SJCRH30 (cell line): Measurements from ENCODE around the gene SLC25A45. TPM values are rescaled to one million over a fixed set of nuclear protein-coding genes. Genes with fewer than 3 reads are reported as not detected.

Experiments
- DNase-seq, 2 experiments: peaks; one replicate each; pipeline ENCODE4 v3.0.0-alpha.2; 2015 to 2020
- H3K27ac ChIP-seq: fragments of 250-450 bp; sonication (Bioruptor Pico); 2 replicates; pipeline ENCODE4 v1.5.1; 2020; ENCODE audit warnings: mild to moderate bottlenecking, moderate library complexity
- H3K27me3 ChIP-seq: fragments of 250-450 bp; sonication (Bioruptor Pico); 2 replicates; pipeline ENCODE4 v1.5.1; 2020; ENCODE audit warnings: mild to moderate bottlenecking, moderate library complexity
- H3K36me3 ChIP-seq: fragments of 250-450 bp; sonication (Bioruptor Pico); 2 replicates; pipeline ENCODE4 v1.5.1; 2020; ENCODE audit warnings: mild to moderate bottlenecking, moderate library complexity
- H3K4me1 ChIP-seq: fragments of 250-450 bp; sonication (Bioruptor Pico); 2 replicates; pipeline ENCODE4 v1.5.1; 2020; ENCODE audit warnings: mild to moderate bottlenecking, moderate library complexity
- H3K4me3 ChIP-seq: fragments of 250-450 bp; sonication (Bioruptor Pico); 2 replicates; pipeline ENCODE4 v1.5.1; 2020; ENCODE audit warnings: mild to moderate bottlenecking, moderate library complexity
- H3K9me3 ChIP-seq: fragments of 250-450 bp; sonication (Bioruptor Pico); replicated peaks from 2 replicates; pipeline ENCODE4 v1.5.1; 2020; ENCODE audit warnings: mild to moderate bottlenecking, moderate library complexity
- total RNA-seq: library from RNA; depleted of rRNA; stranded (reverse); fragments of >200 nt; shearing (Covaris generic); gene quantifications from 2 replicates; pipeline ENCODE4 v1.2.3, GENCODE V29; 2014

Gene SLC25A45
- total RNA-seq, 1 experiment from 2014 or later, result 1.1 TPM

- Histone ChIP-seq H3K4me1 (peaks cover 18% of the 10 kb centered on the region), H3K27ac (peak overlapping the region; percentile 62), H3K27me3 (no peaks in the 10 kb centered on the region), H3K4me3 (peak overlapping the region; percentile 34), H3K9me3 (no peaks in the 10 kb centered on the region), H3K36me3 (no peaks in the 10 kb centered on the region)
- peak; percentile 39 to 51 for DNase-seq
These were observed 7.9 kb upstream of the SLC25A45 start for GRCh38 chr11:65390099-65390941.

DNA sequence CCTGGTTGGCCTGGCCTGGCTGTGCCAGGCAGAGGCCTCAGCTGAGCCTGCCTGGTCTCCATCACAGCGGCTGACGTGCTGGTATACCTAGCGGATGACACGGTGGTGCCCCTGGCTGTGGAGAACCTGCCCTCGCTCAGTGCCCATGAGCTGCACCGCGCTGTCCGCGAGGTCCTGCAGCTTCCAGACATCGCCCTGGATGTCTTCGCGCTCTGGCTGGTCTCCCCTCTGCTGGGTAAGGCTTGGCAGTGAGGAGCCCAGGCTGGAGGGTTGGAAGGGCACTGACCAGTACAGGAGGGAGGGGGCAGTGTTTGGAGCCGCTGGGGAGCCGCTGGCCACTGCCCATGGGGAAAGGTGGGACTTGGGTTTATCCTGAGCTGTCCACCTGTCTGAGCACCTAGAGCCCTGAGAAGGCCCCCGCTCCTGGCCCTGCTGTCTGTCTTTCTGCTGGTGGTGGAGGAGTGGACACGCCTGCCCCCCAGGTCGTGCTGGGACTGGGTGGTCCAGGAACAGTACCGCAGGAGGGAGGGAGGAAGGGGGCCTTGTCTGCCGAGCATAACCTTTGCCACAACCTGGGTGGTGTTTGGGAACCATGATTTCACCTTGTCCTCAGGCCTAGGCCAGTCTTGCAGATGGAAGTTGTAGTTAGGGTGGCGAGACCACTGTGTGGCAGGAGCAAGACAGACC is 7.0 kb upstream of the SLC25A45 start:
- Histone ChIP-seq H3K27ac (no peak overlapping the region), H3K27me3 (no peaks in the 10 kb centered on the region), H3K4me1 (peaks cover 18% of the 10 kb centered on the region), H3K36me3 (no peaks in the 10 kb centered on the region), H3K4me3 (no peak overlapping the region), H3K9me3 (no peaks in the 10 kb centered on the region)
- DNase-seq, result no peak

GRCh38 chr11:65388731-65389130 is 6.3 kb upstream of the SLC25A45 start:
- Histone ChIP-seq H3K27me3 (no peaks in the 10 kb centered on the region), H3K4me3 (no peak overlapping the region), H3K36me3 (no peaks in the 10 kb centered on the region), H3K27ac (no peak overlapping the region), H3K4me1 (peaks cover 18% of the 10 kb centered on the region), H3K9me3 (no peaks in the 10 kb centered on the region)
- no peak for DNase-seq

DNA sequence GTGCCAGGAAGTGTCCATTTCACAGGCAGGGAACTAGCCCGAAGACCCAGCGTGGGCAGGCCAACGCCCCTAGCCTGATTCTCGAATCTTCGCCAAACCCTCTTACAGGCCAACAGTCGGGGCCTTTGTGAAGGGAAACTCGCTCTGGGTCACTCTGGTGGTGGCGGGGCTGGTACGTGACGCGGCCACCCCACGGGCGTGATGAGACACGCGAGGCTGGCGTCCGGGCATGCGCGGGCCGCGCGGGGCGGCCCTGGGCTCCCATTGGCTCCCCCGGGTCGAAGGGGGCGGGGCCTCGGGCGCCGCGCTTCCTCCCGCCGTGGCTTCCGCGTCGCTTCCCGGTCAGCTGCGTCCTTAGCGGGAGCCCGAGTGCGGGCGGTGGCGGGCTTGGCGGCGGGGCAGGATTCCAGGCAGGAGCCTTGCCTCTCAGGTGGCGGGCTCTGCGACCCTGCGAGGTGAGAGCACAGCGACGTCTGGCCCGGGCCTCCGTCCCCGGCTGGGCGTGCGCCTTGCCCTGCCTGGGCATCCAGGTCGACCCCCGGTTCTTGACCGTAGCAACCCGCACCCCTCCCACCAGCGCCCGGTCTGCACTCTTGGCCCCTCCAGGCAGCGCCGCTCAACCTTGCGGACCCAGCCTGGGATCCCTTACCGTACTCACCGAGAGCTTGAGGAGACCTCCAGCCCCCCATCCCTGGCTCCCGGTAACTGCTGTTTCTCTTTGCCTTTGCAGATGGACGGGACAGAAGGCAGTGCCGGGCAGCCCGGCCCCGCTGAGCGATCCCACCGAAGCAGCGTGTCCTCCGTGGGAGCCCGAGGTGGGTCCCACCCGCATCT is 4.1 kb upstream of the SLC25A45 start, which contains the start of gene FRMD8:
FRMD8 (plus strand) TSS at position 331 of the 834 bp plus-strand sequence; CDS start at position 731, 400 bp downstream.
- Histone ChIP-seq H3K27ac (peak within 1 kb of the TSS; percentile 44; the same call in 1 of the 2 replicates), H3K4me3 (peak within 1 kb of the TSS; percentile 80), H3K27me3 (no peaks in the 10 kb centered on the region), H3K9me3 (no peaks in the 10 kb centered on the region), H3K36me3 (no peaks in the 10 kb centered on the region), H3K4me1 (peaks cover 18% of the 10 kb centered on the region)
- peak; percentile 77 to 84 for DNase-seq

- no peaks in the 10 kb centered on the region for H3K9me3 ChIP-seq
- H3K36me3 ChIP-seq, result no peaks in the 10 kb centered on the region
- no peak overlapping the region for H3K4me3 ChIP-seq
- DNase-seq, result no peak
- H3K27ac ChIP-seq, result no peak overlapping the region
- peaks cover 6% of the 10 kb centered on the region; the same call in 1 of the 2 replicates for H3K4me1 ChIP-seq
- no peaks in the 10 kb centered on the region for H3K27me3 ChIP-seq
These were observed 1.9 kb upstream of the SLC25A45 start for GRCh38 chr11:65384301-65384889.

DNA sequence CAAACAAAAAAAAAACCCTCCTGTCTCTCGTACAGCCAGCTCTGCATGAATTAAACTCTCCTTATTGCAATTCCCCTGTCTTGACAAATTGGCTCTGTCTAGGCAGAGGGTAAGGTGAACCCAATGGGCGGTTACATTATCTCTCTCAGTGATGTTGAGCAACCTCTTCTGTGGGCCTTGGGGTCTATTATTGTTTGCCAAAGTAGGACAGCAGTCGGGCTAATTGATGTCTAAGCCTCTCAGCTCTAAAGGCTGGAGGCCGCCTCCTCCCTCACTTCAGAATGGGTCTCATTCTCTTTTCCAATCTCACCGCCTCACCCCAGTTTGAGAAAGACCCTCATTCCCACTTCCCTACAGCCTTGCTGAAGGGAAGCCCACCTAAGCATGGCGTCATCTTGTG is 1.3 kb upstream of the SLC25A45 start:
- no peak overlapping the region for H3K27ac ChIP-seq
- H3K9me3 ChIP-seq, result no peaks in the 10 kb centered on the region
- no peaks in the 10 kb centered on the region for H3K27me3 ChIP-seq
- peaks cover 6% of the 10 kb centered on the region; the same call in 1 of the 2 replicates for H3K4me1 ChIP-seq
- no peak overlapping the region for H3K4me3 ChIP-seq
- DNase-seq, result no peak
- H3K36me3 ChIP-seq, result no peaks in the 10 kb centered on the region

DNA sequence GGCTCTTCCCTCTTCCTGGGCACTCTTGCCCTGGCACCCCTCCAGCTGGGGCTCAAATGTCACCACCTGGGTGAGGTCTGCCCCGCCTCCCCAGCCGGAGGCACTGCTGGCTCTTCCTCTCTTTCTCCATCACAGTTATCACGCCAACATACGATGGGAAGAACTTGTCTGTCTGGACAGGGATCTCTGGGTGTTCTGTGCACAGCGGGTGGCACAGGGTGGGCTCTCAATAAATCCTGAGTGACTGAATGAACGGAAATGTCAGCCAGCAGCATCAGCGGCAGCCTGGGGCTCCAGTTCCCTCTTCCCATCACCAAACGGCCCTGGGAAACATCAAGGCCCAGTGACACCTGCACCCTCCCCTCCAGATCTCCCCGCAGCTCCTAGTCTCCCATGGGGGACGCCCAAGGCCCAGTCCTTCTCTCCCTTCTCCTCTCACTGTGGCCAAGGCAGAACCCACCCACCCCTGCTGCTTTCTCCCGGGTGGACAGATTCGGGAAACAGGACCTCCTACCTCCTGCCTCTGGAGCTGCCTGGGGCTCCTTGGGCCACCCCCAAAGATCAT is 440 bp upstream of the SLC25A45 start:
- H3K4me1 ChIP-seq, result peaks cover 6% of the 10 kb centered on the region; the same call in 1 of the 2 replicates
- no peaks in the 10 kb centered on the region for H3K9me3 ChIP-seq
- H3K27me3 ChIP-seq, result no peaks in the 10 kb centered on the region
- H3K4me3 ChIP-seq, result peak overlapping the region; percentile 49
- H3K27ac ChIP-seq, result peak overlapping the region; percentile 78
- no peak for DNase-seq
- H3K36me3 ChIP-seq, result no peaks in the 10 kb centered on the region

DNA sequence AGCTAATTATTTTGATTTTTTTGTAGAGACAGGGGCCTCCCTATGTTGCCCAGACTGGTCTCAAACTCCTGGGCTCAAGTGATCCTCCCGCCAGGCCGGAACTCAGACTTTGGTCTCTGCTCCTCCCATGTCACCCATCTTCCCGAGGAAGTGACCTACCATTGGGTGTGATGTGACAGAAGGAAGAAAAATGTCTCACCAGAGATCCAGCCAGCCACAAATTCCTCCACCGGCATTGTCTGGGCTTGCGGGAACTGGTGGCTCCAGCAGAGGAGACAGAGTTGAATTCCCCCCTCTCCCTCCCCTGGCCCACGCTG is 772 bp downstream of the SLC25A45 start:
- H3K27ac ChIP-seq, result peak overlapping the region; percentile 78
- no peak for DNase-seq
- no peaks in the 10 kb centered on the region for H3K36me3 ChIP-seq
- H3K27me3 ChIP-seq, result no peaks in the 10 kb centered on the region
- H3K4me1 ChIP-seq, result peaks cover 6% of the 10 kb centered on the region; the same call in 1 of the 2 replicates
- peak overlapping the region; percentile 49 for H3K4me3 ChIP-seq
- H3K9me3 ChIP-seq, result no peaks in the 10 kb centered on the region

- Histone ChIP-seq H3K4me1 (peaks cover 3% of the 10 kb centered on the region; the same call in 1 of the 2 replicates), H3K27ac (no peak overlapping the region), H3K27me3 (no peaks in the 10 kb centered on the region), H3K4me3 (no peak overlapping the region), H3K36me3 (no peaks in the 10 kb centered on the region), H3K9me3 (no peaks in the 10 kb centered on the region)
- no peak for DNase-seq
These were observed 1.9 kb downstream of the SLC25A45 start for GRCh38 chr11:65380460-65381119.

DNA sequence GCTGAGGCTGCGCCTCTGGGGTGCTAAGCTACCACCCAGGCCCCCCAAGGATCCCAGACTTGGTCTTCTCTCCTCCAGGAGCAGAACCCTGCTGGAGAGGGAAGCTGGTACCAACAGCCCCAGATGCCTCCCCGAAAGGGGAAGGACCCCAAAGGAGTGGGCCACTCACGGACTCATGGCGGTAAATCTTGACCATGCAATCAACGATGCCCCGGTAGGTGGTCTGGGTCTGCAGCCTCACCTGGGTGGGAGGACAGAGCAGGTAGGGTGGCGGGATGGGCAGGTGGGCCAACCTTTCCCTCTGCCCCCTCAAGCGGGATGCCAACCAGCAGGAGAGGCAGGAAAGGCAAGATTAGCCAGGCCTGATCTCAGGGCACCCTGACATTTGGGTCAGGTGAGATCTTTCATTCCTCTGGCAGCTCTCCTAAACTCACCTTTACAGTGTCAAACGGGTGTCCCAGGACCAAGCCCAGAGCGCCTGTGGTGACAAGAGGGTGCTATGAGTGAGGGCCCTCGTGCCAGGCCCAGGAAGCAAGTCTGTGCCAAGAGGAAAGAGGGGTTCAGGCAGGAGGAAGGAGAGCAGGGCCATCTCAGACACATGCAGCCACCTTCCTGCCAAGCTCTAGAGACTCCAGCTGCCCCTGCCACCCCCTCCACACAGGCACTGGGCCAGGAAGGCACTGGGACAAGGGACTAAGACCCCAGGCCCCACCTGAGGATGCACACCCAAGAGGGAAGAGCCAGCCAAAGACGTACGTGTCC is 2.6 kb downstream of the SLC25A45 start:
- peaks cover 3% of the 10 kb centered on the region; the same call in 1 of the 2 replicates for H3K4me1 ChIP-seq
- no peak overlapping the region for H3K4me3 ChIP-seq
- no peaks in the 10 kb centered on the region for H3K9me3 ChIP-seq
- DNase-seq, result no peak
- no peaks in the 10 kb centered on the region for H3K27me3 ChIP-seq
- no peak overlapping the region for H3K27ac ChIP-seq
- no peaks in the 10 kb centered on the region for H3K36me3 ChIP-seq

- no peak for DNase-seq
- Histone ChIP-seq H3K4me1 (peaks cover 3% of the 10 kb centered on the region; the same call in 1 of the 2 replicates), H3K27ac (no peak overlapping the region)
These were observed 3.4 kb downstream of the SLC25A45 start for GRCh38 chr11:65378928-65379638.

GRCh38 chr11:65378208-65378927 is 4.1 kb downstream of the SLC25A45 start:
- Histone ChIP-seq H3K9me3 (no peaks in the 10 kb centered on the region), H3K4me3 (no peak overlapping the region), H3K36me3 (no peaks in the 10 kb centered on the region), H3K4me1 (peaks cover 3% of the 10 kb centered on the region; the same call in 1 of the 2 replicates), H3K27me3 (no peaks in the 10 kb centered on the region), H3K27ac (no peak overlapping the region)
- DNase-seq, result no peak

More at GRCh38 chr11:65378928-65379638, 3.4 kb downstream of the SLC25A45 start:
- no peaks in the 10 kb centered on the region for H3K27me3 ChIP-seq
- no peak overlapping the region for H3K4me3 ChIP-seq
- no peaks in the 10 kb centered on the region for H3K9me3 ChIP-seq
- no peaks in the 10 kb centered on the region for H3K36me3 ChIP-seq
